ENCODE measurements around the gene LACTB. TPM values are rescaled to one million over a fixed set of nuclear protein-coding genes. Genes with fewer than 3 reads are reported as not detected.

The LACTB gene, protein sequence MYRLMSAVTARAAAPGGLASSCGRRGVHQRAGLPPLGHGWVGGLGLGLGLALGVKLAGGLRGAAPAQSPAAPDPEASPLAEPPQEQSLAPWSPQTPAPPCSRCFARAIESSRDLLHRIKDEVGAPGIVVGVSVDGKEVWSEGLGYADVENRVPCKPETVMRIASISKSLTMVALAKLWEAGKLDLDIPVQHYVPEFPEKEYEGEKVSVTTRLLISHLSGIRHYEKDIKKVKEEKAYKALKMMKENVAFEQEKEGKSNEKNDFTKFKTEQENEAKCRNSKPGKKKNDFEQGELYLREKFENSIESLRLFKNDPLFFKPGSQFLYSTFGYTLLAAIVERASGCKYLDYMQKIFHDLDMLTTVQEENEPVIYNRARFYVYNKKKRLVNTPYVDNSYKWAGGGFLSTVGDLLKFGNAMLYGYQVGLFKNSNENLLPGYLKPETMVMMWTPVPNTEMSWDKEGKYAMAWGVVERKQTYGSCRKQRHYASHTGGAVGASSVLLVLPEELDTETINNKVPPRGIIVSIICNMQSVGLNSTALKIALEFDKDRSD
- 10 to 100 TPM in 3 of 4 donors, 1 to 10 TPM in 1; 9.7 to 22.6 (median 12.1) TPM for total RNA-seq

DNA sequence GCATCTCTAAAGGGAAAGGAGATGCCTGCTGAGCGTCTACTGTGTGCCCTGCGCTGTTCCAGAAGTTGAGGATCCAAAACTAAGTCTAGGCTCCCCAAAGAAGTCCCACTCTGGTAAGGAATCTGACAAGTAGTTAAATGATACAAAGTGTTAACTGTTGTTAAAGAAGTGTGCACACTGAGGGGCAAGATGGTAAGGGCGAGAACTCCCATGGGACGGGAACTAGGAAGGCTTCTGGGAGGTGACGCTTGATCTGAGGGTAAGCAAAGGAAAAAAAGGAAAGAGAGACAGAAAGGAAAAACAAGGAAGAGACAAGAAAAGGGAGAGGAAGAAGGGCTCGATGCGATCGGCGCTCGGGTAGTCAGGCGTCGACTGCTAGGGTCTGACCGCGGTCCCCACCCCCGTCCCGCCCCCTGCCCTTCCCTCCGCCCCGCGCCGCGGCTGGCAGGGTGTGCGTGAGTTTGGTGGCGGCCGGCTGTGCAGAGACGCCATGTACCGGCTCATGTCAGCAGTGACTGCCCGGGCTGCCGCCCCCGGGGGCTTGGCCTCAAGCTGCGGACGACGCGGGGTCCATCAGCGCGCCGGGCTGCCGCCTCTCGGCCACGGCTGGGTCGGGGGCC lies at the start of gene LACTB:
LACTB (plus strand) TSS at position 480 of the 620 bp plus-strand sequence; CDS start at position 491, 11 bp downstream.
- H3K4me1 ChIP-seq = peaks cover 0 to 14% (median 6%) of the 10 kb centered on the region in 3 donors
- H3K27me3 ChIP-seq = no peaks in the 10 kb centered on the region
- TF ChIP-seq POLR2A (IDR thresholded peaks at IDR 0.05) = peak in 2 of 4 donors; percentile 68 to 79
- TF ChIP-seq, protein P1, sequence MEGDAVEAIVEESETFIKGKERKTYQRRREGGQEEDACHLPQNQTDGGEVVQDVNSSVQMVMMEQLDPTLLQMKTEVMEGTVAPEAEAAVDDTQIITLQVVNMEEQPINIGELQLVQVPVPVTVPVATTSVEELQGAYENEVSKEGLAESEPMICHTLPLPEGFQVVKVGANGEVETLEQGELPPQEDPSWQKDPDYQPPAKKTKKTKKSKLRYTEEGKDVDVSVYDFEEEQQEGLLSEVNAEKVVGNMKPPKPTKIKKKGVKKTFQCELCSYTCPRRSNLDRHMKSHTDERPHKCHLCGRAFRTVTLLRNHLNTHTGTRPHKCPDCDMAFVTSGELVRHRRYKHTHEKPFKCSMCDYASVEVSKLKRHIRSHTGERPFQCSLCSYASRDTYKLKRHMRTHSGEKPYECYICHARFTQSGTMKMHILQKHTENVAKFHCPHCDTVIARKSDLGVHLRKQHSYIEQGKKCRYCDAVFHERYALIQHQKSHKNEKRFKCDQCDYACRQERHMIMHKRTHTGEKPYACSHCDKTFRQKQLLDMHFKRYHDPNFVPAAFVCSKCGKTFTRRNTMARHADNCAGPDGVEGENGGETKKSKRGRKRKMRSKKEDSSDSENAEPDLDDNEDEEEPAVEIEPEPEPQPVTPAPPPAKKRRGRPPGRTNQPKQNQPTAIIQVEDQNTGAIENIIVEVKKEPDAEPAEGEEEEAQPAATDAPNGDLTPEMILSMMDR (IDR thresholded peaks at IDR 0.05) = no peak
- peaks cover 0 to 9% (median 0%) of the 10 kb centered on the region in 3 donors for H3K36me3 ChIP-seq
- no peaks in the 10 kb centered on the region for H3K9me3 ChIP-seq
- peak within 1 kb of the TSS; percentile 81 to 99 (median 96) for H3K4me3 ChIP-seq
- DNase-seq = peak; percentile 43
- peak within 1 kb of the TSS; percentile 90 to 98 (median 94) for H3K27ac ChIP-seq
- intact Hi-C loops (cut with DNase I) = no loop called here
- WGBS, 2 donors = 6% methylated on average over 21 to 26 of the region's 40 CpGs

DNA sequence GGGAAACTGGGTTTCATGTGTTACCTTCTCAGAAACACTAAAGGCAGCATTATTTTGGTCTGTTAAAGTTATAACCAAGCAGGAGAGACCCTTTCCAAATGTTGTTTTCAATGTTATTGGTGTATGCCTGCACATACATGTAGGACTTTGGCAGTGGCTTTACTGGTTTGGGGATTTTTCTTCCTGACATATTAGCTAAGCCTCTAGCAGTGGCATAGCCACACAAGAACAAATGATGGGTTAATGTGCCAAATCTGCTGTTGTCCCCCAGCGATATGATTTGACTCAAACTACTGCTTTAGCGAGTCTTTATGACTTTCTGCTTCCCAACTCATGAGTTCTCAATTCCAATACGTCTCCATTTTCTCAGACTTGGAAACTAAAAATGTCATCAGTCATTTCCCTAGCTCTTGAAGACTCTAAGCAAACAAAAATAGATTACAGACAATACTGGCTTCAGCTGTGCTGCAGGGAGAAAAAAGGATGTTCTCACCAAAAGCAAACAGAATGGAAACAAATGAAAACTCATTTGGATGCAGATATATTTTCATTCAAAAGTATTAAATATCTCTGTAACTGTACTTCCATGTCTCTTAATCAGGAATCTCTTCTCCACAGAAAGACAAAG lies 49.5 kb upstream of the LACTB start:
- Histone ChIP-seq H3K27ac (peak overlapping the region in 1 of 4 donors; percentile 25), H3K9me3 (no peaks in the 10 kb centered on the region), H3K36me3 (peaks cover 0 to 23% (median 0%) of the 10 kb centered on the region in 3 donors), H3K4me1 (peaks cover 0 to 22% (median 0%) of the 10 kb centered on the region in 3 donors), H3K4me3 (no peak overlapping the region), H3K27me3 (no peaks in the 10 kb centered on the region)
- DNase-seq = no peak
- TF ChIP-seq POLR2A (IDR thresholded peaks at IDR 0.05) = no peak
- TF ChIP-seq, protein P1 (IDR thresholded peaks at IDR 0.05) = no peak
- intact Hi-C loops (cut with DNase I) = no loop called here
- 48 to 62% methylated on average over 3 of the region's 3 CpGs for WGBS, 2 donors

DNA sequence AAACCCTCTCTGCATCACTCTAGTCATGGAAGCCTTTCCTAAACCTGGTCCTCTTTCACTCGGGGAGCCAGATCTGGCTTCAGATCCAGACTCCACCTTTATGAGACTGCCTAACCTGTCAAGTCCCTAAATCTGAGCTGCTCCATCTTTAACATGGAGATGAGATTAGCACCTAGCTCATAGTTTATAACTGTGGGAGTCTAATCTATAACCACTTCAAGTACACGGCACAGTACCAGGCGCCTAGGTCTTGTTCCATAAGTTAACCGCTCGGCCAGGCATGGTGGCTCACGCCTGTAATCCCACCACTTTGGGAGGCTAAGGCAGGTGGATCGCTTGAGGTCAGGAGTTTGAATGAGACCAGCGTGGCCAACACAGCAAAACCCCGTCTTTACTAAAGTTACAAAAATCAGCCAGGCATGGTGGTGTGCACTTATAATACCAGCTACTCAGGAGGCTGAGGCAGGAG lies 48.8 kb upstream of the LACTB start:
- Histone ChIP-seq H3K4me1 (peaks cover 0 to 17% (median 0%) of the 10 kb centered on the region in 3 donors), H3K9me3 (no peaks in the 10 kb centered on the region), H3K36me3 (peaks cover 0 to 16% (median 0%) of the 10 kb centered on the region in 3 donors), H3K4me3 (no peak overlapping the region), H3K27me3 (peaks cover 0 to 2% (median 0%) of the 10 kb centered on the region in 4 donors), H3K27ac (peak overlapping the region in 2 of 4 donors; percentile 34 to 55)
- WGBS, 2 donors = 78 to 96% methylated on average over 5 of the region's 9 CpGs
- intact Hi-C loops (cut with DNase I) = no loop called here
- DNase-seq = no peak
- no peak for TF ChIP-seq POLR2A (IDR thresholded peaks at IDR 0.05)
- TF ChIP-seq, protein P1 (IDR thresholded peaks at IDR 0.05) = no peak

DNA sequence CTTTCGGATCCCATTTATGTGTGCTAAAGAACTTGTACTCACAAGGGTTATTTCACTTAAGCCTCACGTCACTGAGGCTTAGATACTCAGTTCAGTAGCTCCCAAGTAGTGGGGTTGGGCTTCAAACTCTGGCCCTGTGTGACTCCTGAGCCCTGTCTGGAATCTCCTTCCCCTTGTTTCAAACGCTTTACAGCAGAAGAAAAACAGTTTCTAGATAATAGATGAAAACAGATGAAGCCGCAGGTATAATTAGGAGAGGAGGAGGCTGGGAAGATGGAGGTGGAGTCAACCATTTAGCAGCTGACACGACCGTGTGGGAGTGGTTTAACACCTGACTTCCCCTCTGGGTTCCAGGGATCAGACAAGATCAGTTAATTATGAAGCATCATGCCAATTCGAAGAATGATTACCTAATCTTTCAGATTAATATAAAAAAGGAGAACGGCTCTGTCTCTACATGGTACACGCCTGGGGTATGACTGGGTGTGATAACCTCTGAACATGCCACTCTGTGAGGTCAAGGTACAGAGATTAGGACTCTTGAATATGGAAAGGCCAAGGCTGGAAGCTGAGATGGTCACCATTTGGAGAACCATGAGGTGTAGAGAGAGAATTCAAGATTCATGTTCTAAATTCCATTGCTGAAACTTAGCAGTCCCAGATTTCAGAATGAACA lies 48.0 kb upstream of the LACTB start:
- Histone ChIP-seq H3K36me3 (peaks cover 0 to 8% (median 0%) of the 10 kb centered on the region in 3 donors), H3K27me3 (peaks cover 0 to 7% (median 0%) of the 10 kb centered on the region in 4 donors), H3K9me3 (no peaks in the 10 kb centered on the region), H3K4me3 (no peak overlapping the region), H3K4me1 (peaks cover 0 to 16% (median 0%) of the 10 kb centered on the region in 3 donors), H3K27ac (peak overlapping the region in 2 of 4 donors; percentile 34 to 55)
- no peak for DNase-seq
- 57 to 58% methylated on average over 9 of the region's 9 CpGs for WGBS, 2 donors
- intact Hi-C loops (cut with DNase I) = no loop called here
- TF ChIP-seq, protein P1 (IDR thresholded peaks at IDR 0.05) = no peak
- no peak for TF ChIP-seq POLR2A (IDR thresholded peaks at IDR 0.05)

Data from esophagus squamous epithelium (tissue), 5 donors.